Colonic mucosa (tissue), 4 donors: ENCODE measurements around the gene HTR6. TPM values are rescaled to one million over a fixed set of nuclear protein-coding genes. Genes with fewer than 3 reads are reported as not detected.

Source experiments
- DNase-seq: peaks from one replicate; pipeline ENCODE4 v3.0.0-alpha.2; 2020
- H3K27ac ChIP-seq: fragments of 200-600 bp; one replicate; pipeline ENCODE4 v1.8.0; 2021
- H3K27me3 ChIP-seq: fragments of 200-600 bp; one replicate; pipeline ENCODE4 v1.8.0; 2021
- H3K36me3 ChIP-seq: fragments of 200-600 bp; one replicate; pipeline ENCODE4 v1.8.0; 2021
- H3K4me1 ChIP-seq: fragments of 200-600 bp; one replicate; pipeline ENCODE4 v1.8.0; 2021; ENCODE audit warnings: mild to moderate bottlenecking
- H3K4me3 ChIP-seq: fragments of 200-600 bp; one replicate; pipeline ENCODE4 v1.8.0; 2021
- H3K9ac ChIP-seq, 2 donors: one replicate each; pipeline ENCODE4 v1.7.0; 2013; ENCODE audit warnings: control low read depth in 2 of 2, low read depth in 2 of 2, low read length in 2 of 2
- H3K9me3 ChIP-seq: fragments of 200-600 bp; one replicate; pipeline ENCODE4 v1.8.0; 2021
- CTCF ChIP-seq: fragments of 200-600 bp; IDR thresholded peaks from one replicate; pipeline ENCODE4 v1.8.0; 2022; ENCODE audit warnings: antibody characterized with exemption, mild to moderate bottlenecking
- intact Hi-C: fragments of 100-400 bp; cut with DNase I; formaldehyde crosslinking; loops from one replicate; pipeline ENCODE4 v1.14.1; 2022
- total RNA-seq, 2 donors: library from RNA; stranded (reverse); fragmentation: NEBNext Ultra II Directional in 1 of 2; extraction: Animal tissue kit (Norgen Biotek cat#: 25700) in 1 of 2; gene quantifications; one replicate each; pipeline ENCODE4 v1.2.1, GENCODE V29; 2021
- donor health status: healthy.
- donor health status: DM: no; HTN: no; CAD: no.
- donor health status: DM: no; HTN: no; CAD: no.

Gene HTR6
- total RNA-seq, 2 donors from 2014 or later: not detected

GRCh38 chr1:19639999-19640362, 24.7 kb upstream of the HTR6 start:
- Histone ChIP-seq H3K27ac (peak overlapping the region; percentile 87), H3K36me3 (no peaks in the 10 kb centered on the region), H3K9ac (no peak overlapping the region), H3K27me3 (no peaks in the 10 kb centered on the region), H3K4me1 (peaks cover 15% of the 10 kb centered on the region), H3K9me3 (no peaks in the 10 kb centered on the region), H3K4me3 (no peak overlapping the region)
- intact Hi-C loops: loop anchor here (5.0 kb wide), 1 partner anchor 43 kb away; a partner anchor contains a TSS
- DNase-seq: peak; percentile 71
- no peak for TF ChIP-seq CTCF

- H3K9me3 ChIP-seq: no peaks in the 10 kb centered on the region
- intact Hi-C loops: loop anchor here (5.0 kb wide), 1 partner anchor 43 kb away; a partner anchor contains a TSS
- H3K4me3 ChIP-seq: no peak overlapping the region
- H3K9ac ChIP-seq: peak overlapping the region; percentile 5 to 30
- TF ChIP-seq CTCF: no peak
- peak; percentile 85 for DNase-seq
- H3K36me3 ChIP-seq: no peaks in the 10 kb centered on the region
- no peaks in the 10 kb centered on the region for H3K27me3 ChIP-seq
- H3K27ac ChIP-seq: peak overlapping the region; percentile 87
- H3K4me1 ChIP-seq: peaks cover 15% of the 10 kb centered on the region
Measured at GRCh38 chr1:19640363-19641316, 24.0 kb upstream of the HTR6 start.

- peak overlapping the region; percentile 94 to 96 for H3K9ac ChIP-seq
Measured at GRCh38 chr1:19643121-19643520, 21.6 kb upstream of the HTR6 start.

GRCh38 chr1:19643602-19644394, 20.9 kb upstream of the HTR6 start, which contains the start of gene NBL1:
Gene NBL1, plus strand, starts transcription at chr1:19644311. Its CDS starts 10,720 bp downstream, at chr1:19655031.
- peak; percentile 82 for DNase-seq
- TF ChIP-seq CTCF: no peak
- Histone ChIP-seq H3K27ac (peak within 1 kb of the TSS; percentile 91), H3K9me3 (no peaks in the 10 kb centered on the region), H3K27me3 (no peaks in the 10 kb centered on the region), H3K36me3 (no peaks in the 10 kb centered on the region), H3K9ac (peak within 1 kb of the TSS; percentile 94 to 99), H3K4me3 (peak within 1 kb of the TSS; percentile 59), H3K4me1 (peaks cover 34% of the 10 kb centered on the region)
- intact Hi-C loops: loop anchor here (5.0 kb wide), 1 partner anchor 46 kb away; a partner anchor contains a TSS

More at GRCh38 chr1:19643121-19643520, 21.6 kb upstream of the HTR6 start:
- peak; percentile 41 for TF ChIP-seq CTCF
- intact Hi-C loops: loop anchor here (5.0 kb wide), 1 partner anchor 46 kb away; a partner anchor contains a TSS
- Histone ChIP-seq H3K9me3 (no peaks in the 10 kb centered on the region), H3K4me3 (peak overlapping the region; percentile 48), H3K36me3 (no peaks in the 10 kb centered on the region), H3K4me1 (peaks cover 31% of the 10 kb centered on the region), H3K27ac (peak overlapping the region; percentile 91), H3K27me3 (no peaks in the 10 kb centered on the region)
- DNase-seq: peak; percentile 92

DNA sequence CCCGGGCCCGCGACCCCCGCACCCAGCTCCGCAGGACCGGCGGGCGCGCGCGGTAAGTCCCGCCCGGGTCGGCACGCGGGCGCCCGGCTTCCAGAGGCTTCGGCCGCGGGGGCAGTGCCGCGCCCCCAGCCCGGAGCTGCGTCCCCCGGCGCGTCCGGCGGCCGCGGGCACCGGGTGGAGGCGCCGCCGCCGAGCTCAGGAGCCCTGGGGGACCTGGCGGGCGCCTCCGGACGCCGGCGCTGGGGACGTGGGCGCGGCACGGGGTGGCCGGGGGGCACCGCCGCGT, 20.3 kb upstream of the HTR6 start:
- intact Hi-C loops: loop anchor here (5.0 kb wide), 1 partner anchor 47 kb away; a partner anchor contains a TSS
- no peaks in the 10 kb centered on the region for H3K36me3 ChIP-seq
- peak overlapping the region; percentile 86 for H3K27ac ChIP-seq
- peaks cover 34% of the 10 kb centered on the region for H3K4me1 ChIP-seq
- TF ChIP-seq CTCF: no peak
- H3K4me3 ChIP-seq: peak overlapping the region; percentile 59
- H3K9me3 ChIP-seq: no peaks in the 10 kb centered on the region
- no peak for DNase-seq
- H3K9ac ChIP-seq: peak overlapping the region; percentile 94 to 99
- H3K27me3 ChIP-seq: no peaks in the 10 kb centered on the region
